HG03354 (cell line): ENCODE measurements around the gene SEPTIN10.
"Not testable (repeated sequence)": the region's sequence is repeated elsewhere in the genome, so short reads cannot be mapped to it uniquely, and the experiment has no call there.

Experiments
- ATAC-seq: cut with Tn5 transposase; IDR thresholded peaks from one replicate; pipeline ENCODE4 v1.9.1; 2021; ENCODE audit warnings: mild to moderate bottlenecking; ENCODE audit not compliant: unreplicated experiment, poor library complexity, severe bottlenecking

Gene SEPTIN10

GRCh38 chr2:109613922-109614714 is at the start of gene SEPTIN10, which contains the start of gene SOWAHC:
Gene SEPTIN10 (minus strand): TSS chr2:109613966. CDS start chr2:109613827, 139 bp downstream.
Gene SOWAHC (plus strand): TSS chr2:109614364. CDS start chr2:109614490, 126 bp downstream.
- peak; percentile 85 for ATAC-seq

- ATAC-seq, result no peak
These were observed 49.1 kb upstream of the SEPTIN10 start for GRCh38 chr2:109662889-109663288.

GRCh38 chr2:109660046-109660860 is 46.5 kb upstream of the SEPTIN10 start:
- ATAC-seq, result no peak

GRCh38 chr2:109659396-109660045 is 45.8 kb upstream of the SEPTIN10 start:
- no peak for ATAC-seq

- ATAC-seq, result no peak
These were observed 41.5 kb upstream of the SEPTIN10 start for GRCh38 chr2:109655287-109655686.

GRCh38 chr2:109654326-109655050 is 40.7 kb upstream of the SEPTIN10 start:
- no peak for ATAC-seq

GRCh38 chr2:109649736-109650695 is 36.2 kb upstream of the SEPTIN10 start:
- ATAC-seq, result no peak

GRCh38 chr2:109648041-109648527 is 34.3 kb upstream of the SEPTIN10 start:
- ATAC-seq, result no peak

GRCh38 chr2:109647636-109648035 is 33.9 kb upstream of the SEPTIN10 start:
- ATAC-seq, result no peak

- no peak for ATAC-seq
These were observed 33.2 kb upstream of the SEPTIN10 start for GRCh38 chr2:109646961-109647360.

GRCh38 chr2:109645412-109646184 is 31.8 kb upstream of the SEPTIN10 start:
- no peak for ATAC-seq

GRCh38 chr2:109644571-109645275 is 31.0 kb upstream of the SEPTIN10 start:
- ATAC-seq, result no peak

- ATAC-seq, result not testable (repeated sequence)
These were observed 26.2 kb upstream of the SEPTIN10 start for GRCh38 chr2:109640000-109640399.

GRCh38 chr2:109638795-109639194 is 25.0 kb upstream of the SEPTIN10 start:
- peak; percentile 49 for ATAC-seq

GRCh38 chr2:109637749-109638570 is 24.2 kb upstream of the SEPTIN10 start:
- peak; percentile 71 for ATAC-seq

GRCh38 chr2:109636317-109636716 is 22.6 kb upstream of the SEPTIN10 start:
- no peak for ATAC-seq
